ENCODE measurements around the gene CNNM2.

Gene CNNM2

DNA sequence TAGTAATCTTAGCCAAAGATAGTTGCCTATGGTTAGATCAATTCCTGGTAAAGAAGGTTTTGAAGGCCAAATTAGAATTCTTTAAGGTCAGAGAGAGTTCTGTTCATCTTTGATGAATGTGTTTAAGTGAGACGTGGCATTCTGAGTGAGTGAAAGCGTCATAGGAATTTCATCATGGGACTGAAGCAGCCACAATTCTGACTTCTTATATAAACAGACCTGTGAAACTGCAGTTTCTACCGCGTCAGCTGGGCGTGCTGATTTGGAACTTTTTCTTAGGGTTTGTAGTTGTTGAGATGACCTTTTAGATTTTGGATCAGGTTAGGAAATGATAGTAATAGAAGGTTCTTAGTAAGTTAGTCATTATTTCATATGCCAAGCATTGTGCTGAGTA lies 103.8 kb downstream of the CNNM2 start:
- Histone ChIP-seq H3K4me1 (ENCODE audit: control insufficient read depth in 1 of 2, insufficient read depth in 1 of 2, low read depth in 1 of 2, low read length in 1 of 2) (peaks cover 11 to 13% of the 10 kb centered on the region in 2 experiments), H3K9me3 (no peaks in the 10 kb centered on the region), H3K27ac (no peak overlapping the region), H3K36me3 (no peaks in the 10 kb centered on the region), H3K4me3 (ENCODE audit: low read depth in 1 of 2, low read length in 1 of 2) (no peak overlapping the region), H3K27me3 (no peaks in the 10 kb centered on the region)
- TF ChIP-seq, protein P1, sequence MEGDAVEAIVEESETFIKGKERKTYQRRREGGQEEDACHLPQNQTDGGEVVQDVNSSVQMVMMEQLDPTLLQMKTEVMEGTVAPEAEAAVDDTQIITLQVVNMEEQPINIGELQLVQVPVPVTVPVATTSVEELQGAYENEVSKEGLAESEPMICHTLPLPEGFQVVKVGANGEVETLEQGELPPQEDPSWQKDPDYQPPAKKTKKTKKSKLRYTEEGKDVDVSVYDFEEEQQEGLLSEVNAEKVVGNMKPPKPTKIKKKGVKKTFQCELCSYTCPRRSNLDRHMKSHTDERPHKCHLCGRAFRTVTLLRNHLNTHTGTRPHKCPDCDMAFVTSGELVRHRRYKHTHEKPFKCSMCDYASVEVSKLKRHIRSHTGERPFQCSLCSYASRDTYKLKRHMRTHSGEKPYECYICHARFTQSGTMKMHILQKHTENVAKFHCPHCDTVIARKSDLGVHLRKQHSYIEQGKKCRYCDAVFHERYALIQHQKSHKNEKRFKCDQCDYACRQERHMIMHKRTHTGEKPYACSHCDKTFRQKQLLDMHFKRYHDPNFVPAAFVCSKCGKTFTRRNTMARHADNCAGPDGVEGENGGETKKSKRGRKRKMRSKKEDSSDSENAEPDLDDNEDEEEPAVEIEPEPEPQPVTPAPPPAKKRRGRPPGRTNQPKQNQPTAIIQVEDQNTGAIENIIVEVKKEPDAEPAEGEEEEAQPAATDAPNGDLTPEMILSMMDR (IDR thresholded peaks at IDR 0.05): no peak

DNA sequence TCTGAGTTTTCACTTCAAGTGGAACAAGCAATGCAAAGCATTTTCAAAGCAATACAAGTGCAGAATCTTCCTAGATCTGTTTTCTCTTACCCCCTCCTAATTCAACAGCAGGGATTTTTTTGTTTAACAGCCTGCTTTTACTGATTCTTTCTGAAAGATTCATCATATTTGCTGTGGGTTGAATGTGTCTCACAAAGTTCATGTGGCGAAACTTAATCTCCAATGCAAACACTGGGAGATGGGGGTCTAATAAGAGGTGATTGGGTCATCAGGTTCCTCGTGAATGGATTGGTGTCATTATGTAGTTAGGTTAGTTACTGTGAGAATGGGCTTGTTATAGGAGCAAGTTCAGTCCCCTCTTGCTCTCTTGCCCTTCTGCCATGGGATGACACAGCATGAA lies 107.6 kb downstream of the CNNM2 start:
- H3K27ac ChIP-seq: peak overlapping the region; percentile 71
- H3K4me3 ChIP-seq (ENCODE audit: low read depth in 1 of 2, low read length in 1 of 2): no peak overlapping the region
- H3K36me3 ChIP-seq: no peaks in the 10 kb centered on the region
- peaks cover 24 to 29% of the 10 kb centered on the region in 2 experiments for H3K4me1 ChIP-seq (ENCODE audit: control insufficient read depth in 1 of 2, insufficient read depth in 1 of 2, low read depth in 1 of 2, low read length in 1 of 2)
- no peaks in the 10 kb centered on the region for H3K27me3 ChIP-seq
- TF ChIP-seq, protein P1 (IDR thresholded peaks at IDR 0.05): no peak
- no peaks in the 10 kb centered on the region for H3K9me3 ChIP-seq

DNA sequence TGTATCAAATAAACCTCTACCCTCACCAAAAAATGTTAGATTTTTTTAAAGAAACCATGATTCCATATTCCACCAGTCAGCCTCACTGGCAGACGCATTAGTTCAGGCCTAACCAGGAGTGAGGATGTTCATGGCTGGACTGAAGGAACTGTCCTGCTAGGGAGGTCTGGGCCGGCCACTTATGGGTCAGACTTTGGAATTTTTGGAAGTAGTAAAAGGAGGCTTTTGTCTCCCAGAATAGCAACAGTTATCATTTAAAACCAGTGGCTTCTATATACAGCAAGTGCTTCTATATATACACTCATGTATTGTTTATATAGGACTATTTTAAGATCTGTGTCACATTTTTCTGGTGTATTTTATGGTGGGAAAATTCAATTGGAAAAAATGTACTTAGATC lies 120.5 kb downstream of the CNNM2 start:
- no peaks in the 10 kb centered on the region for H3K36me3 ChIP-seq
- no peak overlapping the region for H3K4me3 ChIP-seq (ENCODE audit: low read depth in 1 of 2, low read length in 1 of 2)
- H3K27ac ChIP-seq: no peak overlapping the region
- H3K4me1 ChIP-seq (ENCODE audit: control insufficient read depth in 1 of 2, insufficient read depth in 1 of 2, low read depth in 1 of 2, low read length in 1 of 2): peaks cover 28 to 33% of the 10 kb centered on the region in 2 experiments
- H3K27me3 ChIP-seq: no peaks in the 10 kb centered on the region
- TF ChIP-seq, protein P1 (IDR thresholded peaks at IDR 0.05): no peak
- no peaks in the 10 kb centered on the region for H3K9me3 ChIP-seq

DNA sequence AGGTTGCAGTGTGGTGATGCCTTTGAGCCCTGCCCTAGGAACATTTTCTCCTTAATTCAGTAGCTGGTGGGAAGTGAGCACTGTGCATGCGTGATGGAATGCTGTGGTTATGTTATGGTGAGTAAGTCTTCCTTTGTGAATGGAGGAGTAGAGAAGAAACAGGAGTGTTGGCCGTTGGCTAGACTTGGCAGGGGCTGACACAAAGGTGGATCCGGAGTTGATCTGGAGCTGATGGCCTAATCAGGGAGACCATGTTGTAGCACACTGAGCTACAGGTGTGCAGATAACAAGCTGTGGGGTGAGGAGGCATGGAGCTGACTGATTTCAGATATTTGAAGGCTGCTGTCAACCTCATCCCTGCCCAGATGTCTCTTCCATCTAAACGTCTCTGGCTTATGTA lies 122.3 kb downstream of the CNNM2 start:
- H3K27ac ChIP-seq: no peak overlapping the region
- H3K36me3 ChIP-seq: no peaks in the 10 kb centered on the region
- H3K27me3 ChIP-seq: no peaks in the 10 kb centered on the region
- TF ChIP-seq, protein P1 (IDR thresholded peaks at IDR 0.05): no peak
- H3K9me3 ChIP-seq: no peaks in the 10 kb centered on the region
- peaks cover 20 to 24% of the 10 kb centered on the region in 2 experiments for H3K4me1 ChIP-seq (ENCODE audit: control insufficient read depth in 1 of 2, insufficient read depth in 1 of 2, low read depth in 1 of 2, low read length in 1 of 2)
- no peak overlapping the region for H3K4me3 ChIP-seq (ENCODE audit: low read depth in 1 of 2, low read length in 1 of 2)

DNA sequence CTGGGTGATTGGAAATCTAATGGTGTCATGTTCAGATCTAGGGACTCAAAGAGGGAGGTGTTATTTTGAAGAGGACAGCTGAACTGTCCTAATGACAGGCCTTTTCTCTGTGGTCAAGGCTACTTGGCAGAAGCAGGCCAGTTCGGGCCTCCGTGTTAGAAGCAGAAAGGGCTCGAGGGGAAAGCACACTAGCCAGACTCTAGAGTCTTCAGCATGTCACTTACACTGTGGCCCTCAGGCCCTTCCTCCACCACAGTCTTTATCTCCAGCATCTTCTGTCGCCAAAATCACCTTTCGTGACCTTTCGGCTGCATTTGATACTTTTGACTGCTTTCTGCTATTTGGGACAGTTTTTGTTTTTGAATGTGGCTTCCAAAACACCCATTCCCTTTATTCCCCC lies 123.3 kb downstream of the CNNM2 start:
- Histone ChIP-seq H3K27me3 (no peaks in the 10 kb centered on the region), H3K4me1 (ENCODE audit: control insufficient read depth in 1 of 2, insufficient read depth in 1 of 2, low read depth in 1 of 2, low read length in 1 of 2) (peaks cover 11 to 16% of the 10 kb centered on the region in 2 experiments), H3K36me3 (no peaks in the 10 kb centered on the region), H3K4me3 (ENCODE audit: low read depth in 1 of 2, low read length in 1 of 2) (no peak overlapping the region), H3K27ac (no peak overlapping the region), H3K9me3 (no peaks in the 10 kb centered on the region)
- TF ChIP-seq, protein P1 (IDR thresholded peaks at IDR 0.05): no peak

DNA sequence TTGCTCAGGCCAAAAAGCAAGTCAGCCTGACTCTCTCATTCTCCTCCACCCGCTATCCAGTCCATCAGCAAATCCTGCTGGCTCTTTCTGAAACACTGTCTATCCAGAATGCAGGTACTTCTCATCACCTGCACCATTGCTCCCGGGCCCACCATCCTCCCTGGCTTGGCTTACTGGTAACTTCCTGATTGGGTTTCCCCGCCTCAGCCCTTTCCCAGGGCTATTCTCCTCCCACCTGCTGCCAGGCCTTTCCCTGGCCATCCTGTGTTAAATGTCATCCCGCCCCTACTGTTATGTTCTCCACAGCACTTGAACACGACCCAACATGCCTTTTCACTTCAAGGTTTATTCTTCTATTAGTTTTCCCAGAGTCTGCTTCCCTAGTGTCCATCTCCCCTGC lies 124.0 kb downstream of the CNNM2 start:
- Histone ChIP-seq H3K4me3 (ENCODE audit: low read depth in 1 of 2, low read length in 1 of 2) (no peak overlapping the region), H3K27me3 (no peaks in the 10 kb centered on the region), H3K9me3 (no peaks in the 10 kb centered on the region), H3K27ac (no peak overlapping the region), H3K4me1 (ENCODE audit: control insufficient read depth in 1 of 2, insufficient read depth in 1 of 2, low read depth in 1 of 2, low read length in 1 of 2) (peaks cover 6 to 9% of the 10 kb centered on the region in 2 experiments), H3K36me3 (no peaks in the 10 kb centered on the region)
- TF ChIP-seq, protein P1 (IDR thresholded peaks at IDR 0.05): no peak

Measured in neutrophil (primary cell).